Endothelial cell of umbilical vein (primary cell): ENCODE data around the gene RPTN. TPM values are rescaled to one million over a fixed set of nuclear protein-coding genes. Genes with fewer than 3 reads are reported as not detected.

ENCODE experiments used
- BruUV-seq: library from RNA; stranded (reverse); fragments of 400-500 nt; replicated peaks from 2 replicates; lab custom pipeline; 2021; lab: Mats Ljungman, UMichigan
- CTCF ChIA-PET: fragments of 300-600, 350-600 bp; sonication (Branson Sonifier 250); formaldehyde crosslinking; loops from one replicate; lab custom pipeline; 2021; ENCODE audit warnings: antibody characterized with exemption, inconsistent platforms; lab: Charles Lee
- POLR2A ChIA-PET: fragments of 300-600, 350-600 bp; sonication (Branson Sonifier 250); formaldehyde crosslinking; loops from one replicate; lab custom pipeline; 2021; ENCODE audit warnings: antibody characterized with exemption, inconsistent platforms; lab: Charles Lee
- DNase-seq: peaks from one replicate; pipeline ENCODE4 v3.0.0-alpha.2; 2011; ENCODE audit warnings: low read depth, low spot score
- FAIRE-seq: peaks from 2 replicates; lab custom pipeline; 2011; peaks lifted over from hg19 to GRCh38; lab: Jason Lieb, UNC
- H2AFZ ChIP-seq: 2 replicates; pipeline ENCODE4 v1.6.0; 2012; ENCODE audit warnings: low read depth, low read length, control low read depth, inconsistent platforms
- H3K27ac ChIP-seq: 2 replicates; pipeline ENCODE4 v1.5.1; 2011; ENCODE audit warnings: low read depth, mild to moderate bottlenecking, control low read depth, low read length, moderate library complexity; ENCODE audit not compliant: insufficient read depth
- H3K27me3 ChIP-seq, 2 experiments: 2 replicates each; pipeline versions ENCODE4 v1.6.0 to v1.6.1; 2011; ENCODE audit warnings: low read length in 2 of 2, mixed read lengths in 1 of 2; ENCODE audit not compliant: control insufficient read depth in 2 of 2, insufficient read depth in 2 of 2
- H3K36me3 ChIP-seq, 2 experiments: 2 replicates in 1 of 2; 3 replicates in 1 of 2; pipeline ENCODE4 v1.5.1; 2011; ENCODE audit warnings: low read length in 2 of 2, mild to moderate bottlenecking in 1 of 2, moderate library complexity in 1 of 2; ENCODE audit not compliant: control insufficient read depth in 2 of 2, insufficient read depth in 2 of 2; ENCODE audit errors: extremely low read depth in 1 of 2
- H3K4me1 ChIP-seq: 3 replicates; pipeline ENCODE4 v1.5.1; 2011; ENCODE audit warnings: mild to moderate bottlenecking, low read length; ENCODE audit not compliant: control insufficient read depth, insufficient read depth; ENCODE audit errors: extremely low read depth
- H3K4me2 ChIP-seq: 2 replicates; pipeline ENCODE4 v1.6.1; 2011; ENCODE audit warnings: low read length, control low read depth, mixed read lengths; ENCODE audit not compliant: insufficient read depth
- H3K4me3 ChIP-seq, 3 experiments: fragments of 200-600 bp in 1 of 3; sonication (generic), shearing (Covaris generic) in 1 of 3; replicated peaks in 1 of 3; 2 replicates each; pipeline ENCODE4 v1.5.1; 2011 to 2016; ENCODE audit warnings: control low read depth in 3 of 3, low read length in 3 of 3, mild to moderate bottlenecking in 2 of 3, inconsistent platforms in 1 of 3, low read depth in 1 of 3, moderate library complexity in 1 of 3; ENCODE audit not compliant: insufficient read depth in 1 of 3
- H3K79me2 ChIP-seq: 2 replicates; pipeline ENCODE4 v1.6.0; 2012; ENCODE audit warnings: low read length, inconsistent platforms; ENCODE audit not compliant: control insufficient read depth, insufficient read depth
- H3K9ac ChIP-seq: replicated peaks from 2 replicates; pipeline ENCODE3; 2011; ENCODE audit warnings: low read length, control low read depth; ENCODE audit not compliant: insufficient read depth; ENCODE audit errors: extremely low read depth
- H3K9me1 ChIP-seq: replicated peaks from 3 replicates; pipeline ENCODE4 v1.6.0; 2011; ENCODE audit warnings: mild to moderate bottlenecking, low read length; ENCODE audit not compliant: control insufficient read depth, insufficient read depth; ENCODE audit errors: extremely low read depth
- H3K9me3 ChIP-seq: replicated peaks from 2 replicates; pipeline ENCODE4 v1.5.1; 2012; ENCODE audit warnings: low read length, inconsistent platforms; ENCODE audit not compliant: control insufficient read depth, insufficient read depth
- H4K20me1 ChIP-seq: replicated peaks from 2 replicates; pipeline ENCODE3; 2011; ENCODE audit warnings: mild to moderate bottlenecking, low read length; ENCODE audit not compliant: control insufficient read depth, insufficient read depth; ENCODE audit errors: extremely low read depth
- EZH2 ChIP-seq: IDR thresholded peaks from 2 replicates; pipeline ENCODE4 v1.6.1; 2012; ENCODE audit warnings: borderline replicate concordance, low read depth, mild to moderate bottlenecking, moderate library complexity, low read length, inconsistent platforms; ENCODE audit not compliant: severe bottlenecking
- GATA2 ChIP-seq: IDR thresholded peaks from 2 replicates; pipeline ENCODE4 v1.7.0; 2011; ENCODE audit warnings: low read depth, mild to moderate bottlenecking, moderate library complexity, mixed read lengths, low read length; ENCODE audit not compliant: insufficient read length, insufficient read depth
- JUN ChIP-seq: IDR thresholded peaks from 2 replicates; pipeline ENCODE4 v1.6.1; 2011; ENCODE audit warnings: borderline replicate concordance, low read depth; ENCODE audit not compliant: insufficient read length, insufficient read depth
- MYC ChIP-seq: IDR thresholded peaks from one replicate; pipeline ENCODE4 v1.6.1; 2011; ENCODE audit warnings: mild to moderate bottlenecking, low read depth, low read length
- POLR2A ChIP-seq: IDR thresholded peaks from 2 replicates; pipeline ENCODE4 v1.6.1; 2012; ENCODE audit warnings: low read depth, mild to moderate bottlenecking, control low read depth, low read length
- POLR2AphosphoS5 ChIP-seq: IDR thresholded peaks from 2 replicates; pipeline ENCODE4 v1.6.1; 2012; ENCODE audit warnings: low read depth, mild to moderate bottlenecking, control low read depth, low read length, moderate library complexity; ENCODE audit not compliant: insufficient read depth
- dilution Hi-C: fragments of 300-500 bp; cut with MboI; formaldehyde crosslinking; loops from one replicate; pipeline ENCODE4 v1.15.0; 2019; ENCODE audit warnings: low sequenced_read_pairs; ENCODE audit not compliant: extremely low pct_ligation_motif_present
- intact Hi-C: fragments of 100-400 bp; cut with micrococcal nuclease; formaldehyde crosslinking; loops from one replicate; pipeline ENCODE4 v1.10.0; 2022
- polyA plus RNA-seq, 4 experiments: library from polyadenylated mRNA; depleted of rRNA in 3 of 4; stranded (reverse) in 3 of 4; unstranded in 1 of 4; fragments of >200 nt; gene quantifications; 2 replicates each; pipeline versions ENCODE4 v1.2.1 to v1.2.3, GENCODE V29; 2011 to 2012; ENCODE audit warnings: missing spikeins in 1 of 4
- total RNA-seq: library from RNA; stranded (reverse); gene quantifications from 2 replicates; pipeline ENCODE4 v1.2.3, GENCODE V29; 2021
- TF ChIP-seq, protein P1 (sequence below), 2 donors: IDR thresholded peaks; 1 replicate in 1 of 2; 2 replicates in 1 of 2; pipeline ENCODE4 v1.5.1; 2011; ENCODE audit warnings: low read length in 2 of 2, mild to moderate bottlenecking in 2 of 2, moderate library complexity in 2 of 2, control low read depth in 1 of 2, inconsistent platforms in 1 of 2, low read depth in 1 of 2; ENCODE audit not compliant: insufficient read depth in 1 of 2; ENCODE audit errors: extremely low read depth in 1 of 2

RPTN gene
- total and polyA plus RNA-seq, 2 donors (not counting 3 experiments of a cell fraction or from before 2014, with no cell fraction given): not detected

DNA sequence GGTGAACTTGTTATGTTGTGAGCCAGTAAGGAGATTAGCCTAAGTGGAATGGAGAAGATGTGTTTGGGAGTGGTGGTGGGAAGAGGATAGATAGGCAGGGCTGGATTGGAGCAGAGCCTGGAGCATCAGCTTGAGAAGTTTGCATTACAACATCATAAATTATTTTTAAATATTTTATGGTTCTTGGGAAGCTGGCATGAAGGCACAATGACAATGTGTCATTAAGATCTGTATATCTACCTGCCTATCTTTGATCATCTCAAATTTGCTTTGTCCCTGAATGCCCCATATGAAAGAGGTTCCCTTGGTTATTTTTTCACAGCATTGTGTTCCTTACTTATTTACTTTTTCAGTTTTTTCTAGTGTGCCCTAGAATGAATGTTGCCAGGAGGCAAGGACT, 32.7 kb upstream of the RPTN start:
- H3K27me3 ChIP-seq: peaks cover 0 to 4% of the 10 kb centered on the region in 2 experiments
- intact Hi-C loops: no loop called here
- peaks cover 5% of the 10 kb centered on the region for H3K4me1 ChIP-seq
- CTCF ChIA-PET: interaction anchor here (0.8 to 4.4 kb wide), 3 partner anchors 156 to 267 kb away, joined by 3 to 56 read pairs (median 8); no protein-coding TSS in a partner anchor
- dilution Hi-C loops: no loop called here
- TF ChIP-seq, protein P1, sequence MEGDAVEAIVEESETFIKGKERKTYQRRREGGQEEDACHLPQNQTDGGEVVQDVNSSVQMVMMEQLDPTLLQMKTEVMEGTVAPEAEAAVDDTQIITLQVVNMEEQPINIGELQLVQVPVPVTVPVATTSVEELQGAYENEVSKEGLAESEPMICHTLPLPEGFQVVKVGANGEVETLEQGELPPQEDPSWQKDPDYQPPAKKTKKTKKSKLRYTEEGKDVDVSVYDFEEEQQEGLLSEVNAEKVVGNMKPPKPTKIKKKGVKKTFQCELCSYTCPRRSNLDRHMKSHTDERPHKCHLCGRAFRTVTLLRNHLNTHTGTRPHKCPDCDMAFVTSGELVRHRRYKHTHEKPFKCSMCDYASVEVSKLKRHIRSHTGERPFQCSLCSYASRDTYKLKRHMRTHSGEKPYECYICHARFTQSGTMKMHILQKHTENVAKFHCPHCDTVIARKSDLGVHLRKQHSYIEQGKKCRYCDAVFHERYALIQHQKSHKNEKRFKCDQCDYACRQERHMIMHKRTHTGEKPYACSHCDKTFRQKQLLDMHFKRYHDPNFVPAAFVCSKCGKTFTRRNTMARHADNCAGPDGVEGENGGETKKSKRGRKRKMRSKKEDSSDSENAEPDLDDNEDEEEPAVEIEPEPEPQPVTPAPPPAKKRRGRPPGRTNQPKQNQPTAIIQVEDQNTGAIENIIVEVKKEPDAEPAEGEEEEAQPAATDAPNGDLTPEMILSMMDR (IDR thresholded peaks at IDR 0.05; ENCODE audit: extremely low read depth in 1 of 2, insufficient read depth in 1 of 2, low read depth in 1 of 2, low read length in 2 of 2): no peak
- no peak for TF ChIP-seq GATA2
- no peak overlapping the region for H3K4me2 ChIP-seq
- H3K79me2 ChIP-seq: no peaks in the 10 kb centered on the region
- H2AFZ ChIP-seq: no peak overlapping the region
- DNase-seq (no peak), FAIRE-seq (no peak)
- H3K9me1 ChIP-seq: no peaks in the 10 kb centered on the region
- no TSS peak for BruUV-seq
- no peak overlapping the region for H3K4me3 ChIP-seq
- POLR2A ChIA-PET: no interaction called here
- no peaks in the 10 kb centered on the region for H4K20me1 ChIP-seq
- H3K9ac ChIP-seq: no peak overlapping the region
- no peaks in the 10 kb centered on the region for H3K36me3 ChIP-seq
- no peak overlapping the region for H3K27ac ChIP-seq
- H3K9me3 ChIP-seq: no peaks in the 10 kb centered on the region

DNA sequence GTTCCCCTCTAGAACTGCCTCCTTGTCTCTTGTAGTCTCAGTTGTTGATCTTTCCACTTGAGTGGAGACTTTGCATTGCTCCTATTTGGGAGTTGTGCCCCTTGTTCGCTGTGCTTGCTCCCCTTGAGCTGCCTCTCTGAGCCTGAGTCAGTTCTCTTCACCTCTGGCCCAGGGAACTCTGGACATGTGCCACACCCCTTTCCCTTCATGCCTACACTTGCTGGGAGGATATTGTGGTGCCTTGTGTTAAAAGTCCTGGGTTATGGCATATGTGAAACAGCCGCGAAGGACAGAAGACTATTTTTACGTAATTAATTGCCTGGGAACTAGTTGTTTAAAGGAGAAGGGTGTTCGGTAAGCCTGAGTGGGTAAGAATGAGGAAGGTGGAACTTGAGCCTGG, 32.2 kb upstream of the RPTN start:
- H4K20me1 ChIP-seq: no peaks in the 10 kb centered on the region
- TF ChIP-seq GATA2 (no peak), MYC (no peak), EZH2 (no peak), POLR2AphosphoS5 (no peak), POLR2A (no peak), JUN (no peak)
- TF ChIP-seq, protein P1 (IDR thresholded peaks at IDR 0.05; ENCODE audit: extremely low read depth in 1 of 2, insufficient read depth in 1 of 2, low read depth in 1 of 2, low read length in 2 of 2): no peak
- no peaks in the 10 kb centered on the region for H3K79me2 ChIP-seq
- H3K9me3 ChIP-seq: no peaks in the 10 kb centered on the region
- dilution Hi-C loops: no loop called here
- no TSS peak for BruUV-seq
- H3K36me3 ChIP-seq: no peaks in the 10 kb centered on the region
- ChIA-PET CTCF (interaction anchor here (0.8 to 4.4 kb wide), 3 partner anchors 156 to 268 kb away, joined by 3 to 56 read pairs (median 8); no protein-coding TSS in a partner anchor), POLR2A (no interaction called here)
- H3K4me1 ChIP-seq: peaks cover 5% of the 10 kb centered on the region
- no peak overlapping the region for H3K9ac ChIP-seq
- no peak overlapping the region for H3K4me2 ChIP-seq
- H3K27me3 ChIP-seq: peaks cover 0 to 4% of the 10 kb centered on the region in 2 experiments
- H3K27ac ChIP-seq: no peak overlapping the region
- DNase-seq: no peak
- FAIRE-seq: no peak
- H3K9me1 ChIP-seq: no peaks in the 10 kb centered on the region
- no peak overlapping the region for H3K4me3 ChIP-seq
- no peak overlapping the region for H2AFZ ChIP-seq
- intact Hi-C loops: no loop called here
